Activated T-cell treated with anti-CD3 and anti-CD28 coated beads, Interleukin-2, amount 50 U/mL, for 48 hours (primary cell): Measurements from ENCODE around the gene ISM2.

Experiments used
- DNase-seq, 2 experiments: peaks; one replicate each; pipeline ENCODE4 v3.0.0-alpha.2; 2020

ISM2 gene

DNA sequence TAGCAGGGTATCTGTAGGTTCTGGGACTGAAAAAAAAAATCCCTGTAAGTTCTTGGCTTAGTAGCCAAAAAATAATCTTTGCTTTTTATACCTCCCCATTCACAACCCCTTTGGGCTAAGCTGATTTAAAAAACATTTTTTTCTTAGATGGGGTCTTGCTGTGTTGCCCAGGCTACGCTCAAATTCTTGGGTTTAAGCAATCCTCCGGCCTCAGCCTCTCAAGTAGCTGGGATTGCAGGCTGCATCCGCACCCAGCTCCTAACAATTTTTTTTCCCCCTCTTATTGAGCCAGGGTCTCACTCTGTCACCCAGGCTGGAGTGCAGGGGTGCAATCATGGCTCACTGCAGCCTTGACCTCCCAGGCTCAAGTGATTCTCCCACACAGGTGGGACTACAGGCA lies 9.1 kb upstream of the ISM2 start:
- no peak for DNase-seq

DNA sequence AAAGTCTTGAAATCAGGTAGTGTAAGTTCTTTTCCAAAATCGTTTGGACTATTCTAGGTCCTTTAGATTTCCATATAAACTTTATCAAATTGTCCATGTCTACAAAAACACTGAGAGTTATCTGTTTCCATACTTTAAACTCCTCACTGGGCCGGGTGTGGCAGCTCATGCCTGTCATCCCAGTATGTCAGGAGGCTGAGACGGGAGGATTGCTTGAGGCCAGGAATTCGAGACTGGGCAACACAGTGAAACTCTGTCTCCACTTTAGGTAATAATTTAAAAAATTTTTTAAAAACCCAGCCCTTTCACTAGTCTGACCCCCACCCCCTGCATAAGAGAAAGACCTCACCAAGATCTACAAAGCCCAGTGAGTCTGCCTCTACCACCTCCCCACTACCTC lies 6.4 kb upstream of the ISM2 start:
- DNase-seq, result no peak

DNA sequence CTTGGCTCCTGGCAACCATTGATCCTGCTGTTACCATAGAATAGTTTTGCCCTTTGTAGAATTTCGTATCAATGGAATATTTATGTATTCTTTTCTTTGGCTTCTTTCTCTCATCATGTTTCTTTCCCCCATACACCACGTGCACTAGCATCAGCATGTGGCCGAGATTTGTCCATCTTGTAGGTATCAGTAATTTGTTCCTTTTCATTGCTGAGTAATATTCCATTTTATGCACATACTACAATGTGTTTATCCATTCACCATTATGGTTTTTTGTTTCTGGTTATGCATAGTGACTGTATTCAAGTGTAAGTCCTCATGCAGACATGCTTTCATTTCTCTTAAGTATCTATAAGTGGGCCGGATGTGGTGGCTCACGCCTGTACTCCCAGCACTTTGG lies 4.5 kb upstream of the ISM2 start:
- DNase-seq, result no peak

DNA sequence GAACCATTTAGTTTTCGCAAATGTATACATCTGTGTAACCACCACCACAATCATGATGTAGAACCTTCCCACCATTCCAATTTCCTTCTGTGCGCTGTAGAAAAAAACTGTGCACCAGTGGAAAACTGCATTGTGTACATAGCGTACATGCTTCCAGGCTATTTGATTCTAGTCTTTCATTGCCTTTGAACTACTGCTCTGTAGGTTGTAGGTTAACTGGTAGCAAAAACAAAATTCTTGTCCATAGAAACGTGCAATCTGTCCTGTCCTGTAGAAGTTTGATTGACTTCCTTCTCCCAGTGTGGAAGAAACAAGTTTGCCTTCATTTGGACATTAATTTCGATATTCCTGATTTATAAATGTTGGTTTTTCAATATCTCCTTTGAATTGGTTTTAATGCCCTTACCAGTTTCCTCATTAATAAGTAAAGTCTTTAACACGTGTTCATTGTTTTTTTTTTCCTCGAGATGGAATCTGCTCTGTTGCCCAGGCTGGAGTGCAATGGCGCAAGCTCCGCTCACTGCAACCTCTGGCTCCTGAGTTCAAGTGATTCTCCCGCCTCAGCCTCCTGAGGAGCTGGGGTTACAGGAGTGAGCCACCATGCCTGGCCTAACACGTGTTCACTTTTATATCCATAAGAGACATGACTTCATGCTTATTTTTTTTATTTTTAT lies 3.6 kb upstream of the ISM2 start:
- no peak for DNase-seq

DNA sequence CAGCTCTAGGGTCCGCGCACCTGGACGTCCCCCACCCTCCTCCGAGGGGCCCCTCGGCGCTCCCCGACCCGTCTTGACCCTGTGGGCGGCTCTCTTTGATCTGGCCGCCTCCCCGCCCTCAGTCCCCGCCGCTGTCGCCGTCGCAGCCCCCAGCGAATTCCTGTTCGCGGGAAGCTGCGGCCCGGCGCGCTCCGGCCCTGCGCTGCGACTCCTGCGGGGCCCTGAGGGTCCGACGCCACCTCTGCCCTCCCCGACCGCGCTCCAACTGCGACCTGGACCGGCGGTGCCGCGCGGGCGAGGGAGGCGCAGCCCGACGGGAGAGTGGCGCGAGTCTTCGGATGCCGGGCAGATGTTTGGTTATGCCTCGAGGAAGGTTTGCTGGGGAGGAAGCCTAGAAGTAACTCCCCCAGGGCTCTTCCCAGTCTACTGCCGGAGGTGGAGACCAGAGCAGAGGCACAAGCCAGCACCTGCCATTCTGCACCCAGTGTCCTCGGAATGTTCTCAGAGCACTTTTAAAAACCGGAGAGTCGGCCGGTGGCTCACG lies 440 bp upstream of the ISM2 start:
- peak; percentile 20 to 26 for DNase-seq

DNA sequence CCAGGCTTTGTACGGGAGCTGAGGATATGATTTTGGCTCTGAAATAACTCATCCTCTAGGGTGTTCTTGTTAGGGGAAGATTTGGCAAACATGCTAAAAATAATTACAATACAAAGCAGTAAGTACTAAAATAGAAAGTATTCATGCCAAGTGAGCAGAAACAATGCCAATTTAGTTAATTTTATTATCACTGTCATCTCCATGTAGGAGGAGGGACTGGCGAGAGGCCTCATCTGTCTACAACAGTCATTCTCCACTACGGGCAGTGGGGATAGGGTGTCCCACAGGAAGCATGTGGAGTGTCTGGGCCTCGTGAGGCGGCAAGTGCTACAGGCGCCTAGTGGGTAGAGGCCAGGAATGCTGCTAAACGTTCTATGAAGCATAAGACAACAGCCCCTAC lies 3.3 kb downstream of the ISM2 start:
- DNase-seq, result no peak

DNA sequence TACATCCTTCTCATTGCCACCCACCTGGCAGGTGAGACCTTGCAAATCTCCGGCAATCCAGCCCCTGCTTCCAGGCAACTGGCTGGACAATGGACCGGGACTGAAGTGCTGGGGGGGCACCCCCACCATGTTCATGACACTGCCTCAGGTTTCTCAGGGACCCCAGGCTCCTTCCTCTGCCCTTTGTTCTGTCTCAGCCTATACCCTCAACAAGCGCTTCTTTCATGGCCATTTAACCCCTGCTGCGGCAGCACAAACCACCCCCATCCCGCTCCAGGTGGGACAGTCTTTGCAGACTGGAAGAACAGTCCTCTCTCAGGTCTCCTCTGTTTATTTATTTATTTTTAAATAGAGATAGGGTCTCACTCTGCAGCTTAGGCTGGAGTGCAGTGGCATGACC lies 7.6 kb downstream of the ISM2 start:
- no peak for DNase-seq

DNA sequence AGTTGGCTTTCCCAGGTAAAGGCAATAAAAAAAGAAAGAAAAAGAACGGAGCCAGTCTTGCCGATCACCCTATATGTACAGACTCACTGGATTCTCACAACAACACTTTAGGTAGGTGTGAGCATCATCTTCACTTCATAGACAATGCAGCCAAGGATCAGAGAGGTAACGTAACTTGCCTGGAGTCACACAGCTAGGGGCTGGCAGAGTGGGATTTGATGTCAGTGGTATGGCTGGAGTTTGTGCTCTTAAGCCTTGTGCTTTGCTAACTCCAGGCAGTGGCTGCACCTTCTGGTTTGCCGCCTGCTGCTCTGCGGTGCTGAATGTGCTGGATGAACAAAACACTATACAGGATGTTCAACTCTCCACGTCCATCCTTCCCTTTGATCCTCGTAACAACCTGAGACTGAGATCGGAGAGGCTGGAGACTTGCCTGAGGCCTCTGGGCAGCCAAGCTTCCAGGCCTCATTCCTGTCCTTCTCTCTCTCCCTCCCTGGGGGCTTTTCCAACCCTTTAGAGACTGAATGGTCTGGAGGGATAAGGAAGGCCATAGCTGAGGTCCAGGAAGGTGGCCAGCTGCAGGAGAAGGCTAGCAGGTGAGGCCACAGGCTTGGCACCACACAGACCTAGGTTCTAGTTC lies 8.1 kb downstream of the ISM2 start:
- no peak for DNase-seq

DNA sequence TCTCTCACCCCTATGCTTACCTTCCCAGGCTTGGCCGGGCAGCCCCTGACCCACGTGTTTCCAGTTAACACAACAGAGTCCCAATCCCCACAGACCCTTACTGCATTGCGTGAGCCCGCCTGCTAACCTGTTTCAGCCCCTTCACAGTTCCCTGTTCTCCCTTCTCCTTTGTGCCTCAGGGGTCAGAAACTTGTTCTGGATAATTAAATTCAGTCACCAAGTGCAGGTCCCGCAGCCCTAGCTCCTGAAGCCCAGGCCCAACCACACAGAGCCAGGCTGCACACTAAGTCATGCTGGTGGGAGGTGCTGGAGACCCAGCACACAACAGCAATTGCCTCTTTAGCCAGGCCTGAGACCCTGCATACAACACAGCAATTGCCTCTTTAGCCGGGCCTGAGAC lies 9.6 kb downstream of the ISM2 start:
- DNase-seq, result no peak

DNA sequence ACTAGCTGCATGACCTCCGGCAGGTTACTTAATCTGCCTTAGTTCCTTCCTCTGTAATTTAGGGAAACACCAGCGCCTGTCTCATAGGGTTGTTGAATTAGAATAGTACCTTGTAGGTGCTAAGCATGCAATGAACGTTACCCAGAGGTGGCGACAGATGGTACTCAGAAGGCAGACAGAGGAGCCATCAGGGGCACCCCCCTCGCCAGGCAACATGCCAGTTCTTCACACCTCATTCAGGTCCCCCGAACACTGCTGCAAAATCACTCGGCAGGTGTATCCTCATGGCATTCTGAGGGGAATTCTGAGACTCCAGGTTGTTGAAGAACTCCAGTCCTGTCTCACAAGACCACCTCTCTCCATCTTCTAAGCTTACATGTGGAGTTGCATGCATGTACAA lies 10.1 kb downstream of the ISM2 start:
- no peak for DNase-seq

DNA sequence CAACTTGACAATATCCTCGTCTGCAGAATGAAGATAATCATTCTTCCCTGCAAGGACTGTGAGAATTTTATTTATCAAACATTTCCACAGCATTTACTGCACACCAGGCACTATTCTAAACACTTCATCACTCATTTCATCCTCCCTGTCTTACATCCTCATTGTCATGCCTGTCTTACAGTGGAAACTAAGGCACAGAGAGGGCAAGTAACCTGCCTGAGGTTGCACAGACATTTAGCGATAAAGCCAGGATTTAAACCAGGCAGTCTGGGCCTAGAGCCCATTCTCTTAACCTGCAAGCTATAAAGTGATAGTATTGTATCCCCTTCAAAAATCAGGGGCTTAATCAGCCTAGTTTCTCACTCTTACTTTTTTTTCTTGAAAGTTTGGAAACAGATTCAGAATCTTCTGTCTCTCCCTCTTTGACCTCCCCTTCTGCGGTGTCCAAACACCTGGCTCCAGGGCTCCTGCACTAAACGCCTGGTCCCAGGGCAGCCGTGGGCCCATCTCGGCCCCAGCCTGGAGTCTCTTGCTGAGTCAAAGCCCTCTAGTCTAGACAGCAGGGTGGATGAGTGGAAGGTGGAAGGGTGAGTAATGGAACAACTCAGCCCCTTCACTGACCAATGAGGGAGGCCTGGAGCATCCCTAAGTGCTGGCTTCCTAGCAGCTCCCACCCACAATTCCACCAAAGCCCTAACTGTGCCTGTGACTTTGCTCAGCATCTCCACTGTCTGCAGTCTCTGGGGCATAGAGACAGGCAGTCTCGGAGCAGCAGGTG lies 12.5 kb downstream of the ISM2 start:
- no peak for DNase-seq

DNA sequence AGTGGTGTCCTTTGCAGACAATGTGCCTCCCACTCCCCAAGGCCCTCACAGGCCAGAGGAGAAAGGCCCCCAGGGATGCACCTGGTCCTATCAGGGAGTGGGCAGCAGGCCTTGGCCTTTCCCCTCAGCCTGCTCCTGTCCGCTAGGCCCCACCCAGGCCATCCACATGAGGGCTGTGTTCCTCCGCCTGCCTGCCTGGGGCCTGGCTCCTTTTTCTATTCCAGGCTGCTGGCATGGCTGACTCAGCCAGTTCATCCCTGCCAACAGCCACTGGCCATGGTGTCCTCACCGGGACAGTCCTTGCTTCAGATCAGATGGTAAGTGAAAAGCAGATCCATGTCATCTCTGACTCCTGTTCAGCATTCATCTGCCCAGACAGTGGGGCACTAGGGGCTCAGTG lies 13.4 kb downstream of the ISM2 start:
- DNase-seq, result no peak

DNA sequence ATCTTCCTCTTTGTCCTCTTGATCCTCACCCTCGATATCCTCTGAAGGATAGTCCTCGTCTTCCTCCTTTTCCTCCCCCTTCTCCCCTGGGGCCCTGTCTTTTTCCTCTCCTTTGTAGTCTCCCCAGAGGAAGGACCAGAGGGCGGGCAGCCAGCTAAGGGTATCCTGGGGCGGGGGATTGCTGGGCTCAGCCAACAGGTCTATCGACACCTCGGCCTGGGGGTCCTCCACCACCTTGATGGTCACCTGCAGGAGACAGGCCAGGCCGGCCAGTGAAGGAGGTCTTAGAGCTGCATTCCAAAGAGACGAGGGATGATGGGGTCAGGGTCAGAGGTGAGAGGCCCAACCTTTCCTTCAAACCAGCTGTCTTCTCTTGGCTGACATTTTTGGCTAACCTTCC lies 16.2 kb downstream of the ISM2 start:
- no peak for DNase-seq

DNA sequence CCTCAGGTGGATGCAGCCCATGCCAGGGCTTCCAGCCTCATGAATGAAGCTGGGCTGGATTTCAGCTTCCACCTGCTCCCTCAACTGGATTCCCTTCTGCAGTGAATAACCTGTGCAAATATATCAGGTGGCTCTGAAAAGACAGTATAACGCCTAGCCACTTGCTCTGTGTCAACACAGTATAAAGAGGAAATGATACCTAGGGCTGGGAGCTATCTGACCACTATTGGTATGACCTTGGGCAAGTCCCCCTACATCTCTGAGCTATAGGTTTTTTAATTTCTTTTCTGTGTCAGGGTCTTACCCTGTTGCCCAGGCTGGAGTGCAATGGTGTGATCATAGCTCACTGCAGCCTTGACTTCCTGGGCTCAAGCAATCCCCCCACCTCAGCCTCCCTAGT lies 19.8 kb downstream of the ISM2 start:
- no peak for DNase-seq

DNA sequence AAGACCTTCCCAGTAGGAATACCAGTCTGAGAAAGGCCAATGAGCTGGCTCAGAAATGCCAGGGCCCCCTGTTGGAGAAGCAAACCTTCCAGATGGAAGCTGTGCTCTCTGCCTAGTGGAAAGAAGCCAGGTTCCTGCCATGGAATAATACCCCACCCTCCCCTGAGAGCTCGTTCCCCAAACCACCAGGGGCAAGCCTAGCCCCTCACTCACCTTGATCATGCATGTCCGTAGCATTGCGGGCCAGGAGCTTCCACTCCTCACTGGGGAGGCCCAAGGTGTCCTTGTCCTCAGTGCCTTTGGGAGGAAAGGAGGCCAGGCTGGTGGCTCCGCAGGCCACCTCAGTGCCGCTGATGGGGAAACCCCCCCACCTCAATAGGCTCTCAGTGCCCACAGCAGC lies 20.6 kb downstream of the ISM2 start:
- DNase-seq, result no peak

DNA sequence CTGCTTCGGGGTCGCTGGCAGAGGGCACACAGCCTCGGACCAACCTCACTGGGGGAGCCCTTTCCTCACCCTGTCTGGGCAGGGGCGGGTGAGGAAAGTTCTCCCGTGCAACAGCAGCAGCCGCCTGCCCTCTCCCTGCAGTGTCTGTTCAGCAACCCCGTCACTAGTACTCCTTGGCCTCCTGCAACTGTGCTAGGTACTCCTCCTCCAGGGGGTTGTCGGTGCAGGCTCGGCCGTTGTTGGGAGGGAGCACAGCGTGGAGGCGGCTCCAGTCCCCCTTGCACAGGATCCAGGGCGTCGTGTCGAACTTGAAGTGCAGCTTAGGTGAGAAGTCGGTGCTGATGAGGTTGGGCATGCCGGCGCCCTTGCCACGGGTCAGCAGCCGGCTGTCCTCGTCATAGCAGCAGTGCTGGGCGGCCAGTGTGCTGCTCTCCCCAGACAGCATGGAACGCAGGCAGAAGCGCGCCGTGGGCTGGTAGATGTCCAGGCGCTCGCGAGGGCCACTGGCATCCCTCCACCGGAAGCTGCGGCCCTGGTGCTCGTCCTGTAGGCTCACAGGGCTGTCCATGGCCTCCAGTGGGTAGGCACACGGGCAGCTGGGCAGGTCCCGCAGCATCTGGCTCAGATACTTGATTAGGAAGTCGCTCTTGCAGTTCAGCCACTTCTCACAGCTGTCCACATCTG lies 23.0 kb downstream of the ISM2 start:
- DNase-seq, result no peak

DNA sequence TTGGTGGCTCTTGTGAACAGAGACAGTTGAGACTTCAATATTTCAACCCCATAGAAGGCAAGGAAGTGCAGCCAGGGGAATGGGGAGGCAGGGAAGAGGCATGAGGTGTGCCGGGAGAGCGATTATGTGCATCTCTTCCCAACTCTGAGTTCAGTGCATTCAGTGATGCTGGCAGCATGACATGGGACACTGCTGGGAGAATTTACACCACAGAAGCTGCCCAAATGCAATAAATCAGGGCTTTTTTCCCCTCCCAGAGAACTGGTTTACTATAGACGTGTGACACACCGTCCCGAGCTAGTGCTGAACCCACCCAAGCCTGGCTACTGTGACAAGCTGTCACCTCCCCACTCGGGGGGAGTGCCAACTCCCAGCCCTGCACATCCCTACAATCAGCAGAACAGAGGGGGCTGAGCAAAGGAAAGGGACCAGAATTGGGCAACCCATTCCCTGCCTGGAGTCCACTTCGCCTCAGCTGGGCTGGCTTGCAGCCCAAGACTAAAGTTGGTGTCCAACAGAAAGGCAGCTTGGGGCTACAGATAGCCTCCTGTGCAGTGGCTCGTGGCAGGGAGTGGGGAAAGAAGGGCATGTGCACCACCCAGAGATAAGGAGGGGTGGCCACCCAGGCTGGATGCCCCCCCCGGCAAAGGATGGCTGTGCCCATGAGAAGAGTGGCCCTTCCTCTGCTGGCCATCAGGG lies 24.0 kb downstream of the ISM2 start:
- DNase-seq, result no peak

DNA sequence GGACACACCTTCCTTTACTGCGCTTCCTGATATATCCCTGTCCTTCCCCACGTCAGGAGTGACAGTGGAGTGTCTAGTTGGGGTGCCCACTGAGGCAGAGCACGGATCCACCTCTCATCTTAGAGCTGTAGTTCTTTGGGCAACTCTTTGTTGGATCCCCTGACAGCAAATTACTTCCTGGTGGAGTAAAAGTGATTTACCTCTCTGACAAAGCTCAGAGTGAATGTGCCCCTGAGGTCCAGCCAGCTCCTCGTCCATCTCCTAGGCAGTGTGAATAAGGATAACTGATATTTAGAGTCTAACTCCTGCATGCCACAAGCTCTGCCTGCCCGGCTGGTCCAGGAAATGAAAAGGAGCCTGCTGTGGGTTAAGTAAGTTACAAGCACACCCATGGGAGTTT lies 24.7 kb downstream of the ISM2 start:
- no peak for DNase-seq

DNA sequence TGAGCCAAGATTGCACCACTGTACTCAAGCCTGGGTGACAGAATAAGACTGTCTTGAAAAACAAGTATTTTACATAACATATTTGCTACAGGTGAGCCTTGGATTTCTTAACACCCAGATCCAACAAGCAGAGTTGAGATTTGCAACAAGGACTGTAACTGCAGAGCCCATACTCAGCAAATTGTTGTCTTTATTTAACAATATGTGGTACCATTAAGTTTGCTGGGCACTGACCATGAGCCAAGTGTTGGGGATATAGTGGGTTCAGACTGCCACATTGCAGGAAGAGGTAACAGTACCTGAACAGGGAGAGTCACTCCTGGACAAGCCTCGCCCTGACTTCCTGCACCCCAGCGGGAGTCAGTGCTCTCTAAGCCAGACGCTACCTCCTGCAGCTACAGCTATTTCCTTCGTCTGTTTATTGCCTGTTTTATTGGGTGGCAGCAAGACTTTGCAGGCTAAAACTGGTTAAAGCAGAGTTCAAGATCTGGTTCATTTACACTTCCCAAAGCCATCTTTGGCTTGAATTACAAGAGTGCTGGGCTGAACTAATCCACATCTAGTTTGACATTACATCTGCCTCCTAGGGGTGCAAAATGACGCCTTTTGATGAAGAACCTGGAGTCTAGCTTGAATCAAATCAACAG lies 28.3 kb downstream of the ISM2 start:
- no peak for DNase-seq

DNA sequence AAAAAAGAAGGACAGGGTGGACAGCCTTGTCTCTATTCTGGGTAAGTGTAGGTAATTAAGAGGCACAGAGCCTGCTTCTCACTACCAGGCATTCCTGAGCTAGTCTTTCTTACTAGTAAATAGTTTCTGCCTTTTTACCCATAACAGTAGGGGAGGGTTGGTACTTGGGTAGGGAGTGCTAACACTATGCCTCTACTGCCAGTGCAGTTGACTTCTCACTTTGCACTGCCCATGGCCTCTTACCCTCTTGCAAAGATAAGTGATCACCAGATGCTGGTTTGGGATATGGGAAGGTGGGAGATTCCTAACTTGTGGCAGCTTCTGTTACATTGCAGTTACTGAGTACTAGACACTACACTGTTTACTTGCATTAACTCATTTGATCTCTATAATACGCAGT lies 29.1 kb downstream of the ISM2 start:
- no peak for DNase-seq

DNA sequence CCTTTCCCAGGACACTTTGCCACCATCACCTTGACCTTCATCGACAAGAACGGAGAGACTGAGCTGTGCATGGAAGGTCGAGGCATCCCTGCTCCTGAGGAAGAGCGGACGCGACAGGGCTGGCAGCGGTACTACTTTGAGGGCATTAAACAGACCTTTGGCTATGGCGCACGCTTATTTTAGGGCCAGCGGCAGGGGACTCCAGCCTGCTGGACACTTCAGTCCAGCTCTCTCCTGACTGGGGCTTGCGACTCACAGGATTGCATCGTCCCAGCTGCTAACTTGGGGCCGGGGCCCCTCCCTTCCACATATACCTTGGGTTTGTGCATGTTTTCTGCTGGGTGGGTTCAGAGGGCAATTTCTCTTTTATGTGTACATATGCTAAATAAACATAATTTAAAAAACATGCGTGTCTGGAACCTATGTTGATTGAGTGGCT lies 29.5 kb downstream of the ISM2 start:
- DNase-seq, result no peak

DNA sequence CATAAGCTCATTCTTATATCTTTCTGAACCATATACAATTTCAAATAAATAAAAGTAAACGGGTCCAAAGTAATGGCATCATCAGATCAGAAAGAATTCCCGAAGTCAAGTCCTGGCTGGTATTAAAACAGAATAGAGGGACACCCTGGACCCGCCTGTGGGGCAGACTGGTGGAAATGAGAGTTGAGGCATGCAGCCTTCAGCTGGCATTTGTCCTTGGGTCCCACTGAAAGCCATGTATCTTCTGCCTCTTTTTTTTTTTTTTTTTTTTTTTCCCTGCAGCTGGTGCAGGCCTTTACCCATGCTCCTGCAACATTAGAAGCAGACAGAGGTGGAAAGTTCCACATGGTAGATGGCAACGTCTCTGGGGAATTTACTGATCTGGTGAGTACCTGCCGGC lies 30.8 kb downstream of the ISM2 start:
- no peak for DNase-seq
